Lower lobe of right lung (tissue), 2 donors: ENCODE measurements around the gene CALHM1. TPM values are rescaled to one million over a fixed set of nuclear protein-coding genes. Genes with fewer than 3 reads are reported as not detected.
A peak's percentile ranks its signal among the peaks of the same experiment; 100 is the strongest.

Source experiments
- ATAC-seq, 2 donors: fragments of 200-7000 bp; cut with Tn5 transposase; one replicate each; pipeline ENCODE4 v1.9.1; 2020 to 2022; ENCODE audit warnings: mild to moderate bottlenecking in 2 of 2, moderate library complexity in 2 of 2
- DNase-seq: peaks from one replicate; pipeline ENCODE4 v3.0.0-alpha.2; 2020
- H3K27ac ChIP-seq: fragments of 200-600 bp; one replicate; pipeline ENCODE4 v1.8.0; 2022
- H3K27me3 ChIP-seq: fragments of 200-600 bp; one replicate; pipeline ENCODE4 v1.8.0; 2022; ENCODE audit warnings: low read depth
- H3K36me3 ChIP-seq: fragments of 200-600 bp; one replicate; pipeline ENCODE4 v1.8.0; 2022; ENCODE audit warnings: mild to moderate bottlenecking
- H3K4me1 ChIP-seq: fragments of 200-600 bp; one replicate; pipeline ENCODE4 v1.8.0; 2022
- H3K4me3 ChIP-seq: fragments of 200-600 bp; one replicate; pipeline ENCODE4 v1.8.0; 2022; ENCODE audit warnings: mild to moderate bottlenecking
- H3K9me3 ChIP-seq: fragments of 200-600 bp; one replicate; pipeline ENCODE4 v1.8.0; 2022
- CTCF ChIP-seq: fragments of 200-600 bp; IDR thresholded peaks from one replicate; pipeline ENCODE4 v1.8.0; 2022; ENCODE audit warnings: antibody characterized with exemption, mild to moderate bottlenecking
- intact Hi-C: fragments of 100-400 bp; cut with DNase I; formaldehyde crosslinking; loops from one replicate; pipeline ENCODE4 v1.11.0; 2022
- total RNA-seq: library from RNA; stranded (reverse); fragmentation: NEBNext Ultra II Directional; extraction: Animal tissue kit (Norgen Biotek cat#: 25700); gene quantifications from one replicate; pipeline ENCODE4 v1.2.1, GENCODE V29; 2021
- donor health status: DM: no; HTN: yes; CAD: no; lungs with severe emphysema.

CALHM1 gene
- total RNA-seq, 1 donor from 2014 or later, result 0.15 TPM

- peak within 1 kb of the TSS; percentile 94 for H3K4me3 ChIP-seq
- H3K4me1 ChIP-seq, result peaks cover 50% of the 10 kb centered on the region
- intact Hi-C loops, result no loop called here
- DNase-seq (peak; percentile 77), ATAC-seq (peak; percentile 82 to 84)
- peaks cover 36% of the 10 kb centered on the region for H3K36me3 ChIP-seq
- peak within 1 kb of the TSS; percentile 89 for H3K27ac ChIP-seq
- no peaks in the 10 kb centered on the region for H3K9me3 ChIP-seq
- no peak for TF ChIP-seq CTCF
- H3K27me3 ChIP-seq, result no peaks in the 10 kb centered on the region
Measured at GRCh38 chr10:103451831-103452505, 6.7 kb downstream of the CALHM1 start, which contains the start of gene CALHM2. Gene CALHM2 (minus strand): TSS chr10:103452370. CDS start chr10:103449941, 2,429 bp downstream.

GRCh38 chr10:103451091-103451813, 7.4 kb downstream of the CALHM1 start:
- DNase-seq (peak; percentile 82), ATAC-seq (peak; percentile 62 to 69)
- intact Hi-C loops, result no loop called here
- peaks cover 43% of the 10 kb centered on the region for H3K36me3 ChIP-seq
- peak overlapping the region; percentile 89 for H3K27ac ChIP-seq
- H3K9me3 ChIP-seq, result no peaks in the 10 kb centered on the region
- peak overlapping the region; percentile 94 for H3K4me3 ChIP-seq
- no peak for TF ChIP-seq CTCF
- no peaks in the 10 kb centered on the region for H3K27me3 ChIP-seq
- H3K4me1 ChIP-seq, result peaks cover 57% of the 10 kb centered on the region

GRCh38 chr10:103450201-103450695, 8.5 kb downstream of the CALHM1 start:
- Histone ChIP-seq H3K9me3 (no peaks in the 10 kb centered on the region), H3K4me3 (peak overlapping the region; percentile 94), H3K4me1 (peaks cover 67% of the 10 kb centered on the region), H3K27me3 (no peaks in the 10 kb centered on the region), H3K27ac (peak overlapping the region; percentile 89), H3K36me3 (peaks cover 53% of the 10 kb centered on the region)
- intact Hi-C loops, result no loop called here
- no peak for TF ChIP-seq CTCF
- ATAC-seq, result no peak
- DNase-seq, result peak; percentile 39

GRCh38 chr10:103449208-103450144, 9.2 kb downstream of the CALHM1 start:
- H3K9me3 ChIP-seq, result no peaks in the 10 kb centered on the region
- intact Hi-C loops, result no loop called here
- DNase-seq, result peak; percentile 50
- ATAC-seq, result no peak
- peaks cover 73% of the 10 kb centered on the region for H3K4me1 ChIP-seq
- H3K27me3 ChIP-seq, result no peaks in the 10 kb centered on the region
- H3K27ac ChIP-seq, result peak overlapping the region; percentile 89
- peak overlapping the region; percentile 94 for H3K4me3 ChIP-seq
- TF ChIP-seq CTCF, result no peak
- peaks cover 61% of the 10 kb centered on the region for H3K36me3 ChIP-seq

- peaks cover 68% of the 10 kb centered on the region for H3K36me3 ChIP-seq
- no peak for ATAC-seq
- peak overlapping the region; percentile 89 for H3K27ac ChIP-seq
- TF ChIP-seq CTCF, result no peak
- intact Hi-C loops, result no loop called here
- no peaks in the 10 kb centered on the region for H3K9me3 ChIP-seq
- peak; percentile 39 for DNase-seq
- peak overlapping the region; percentile 32 for H3K4me3 ChIP-seq
- H3K4me1 ChIP-seq, result peaks cover 78% of the 10 kb centered on the region
- H3K27me3 ChIP-seq, result no peaks in the 10 kb centered on the region
Measured at GRCh38 chr10:103448746-103449145, 10.0 kb downstream of the CALHM1 start.
